SK-N-SH treated with all-trans-retinoic acid at 6 μM for 48 hours (cell line): Measurements from ENCODE around the gene SIGLEC8.

ENCODE experiments used
- ATAC-seq: fragments of 200-7000 bp; cut with Tn5 transposase; 3 replicates; pipeline ENCODE4 v1.9.1; 2020; ENCODE audit warnings: mild to moderate bottlenecking, moderate library complexity
- ARNTL ChIP-seq: fragments of 450-650 bp; formaldehyde crosslinking; IDR thresholded peaks from 2 replicates; pipeline ENCODE4 v1.5.0; 2020; ENCODE audit warnings: low read depth, mild to moderate bottlenecking, moderate library complexity, borderline replicate concordance
- BACH2 ChIP-seq: fragments of 250-450 bp; sonication (Bioruptor Pico); IDR thresholded peaks from 2 replicates; pipeline ENCODE4 v1.9.0; 2021; ENCODE audit warnings: mild to moderate bottlenecking, borderline replicate concordance
- CSDC2 ChIP-seq: fragments of 250-450 bp; sonication (Bioruptor Pico); IDR thresholded peaks from 2 replicates; pipeline ENCODE4 v1.5.0; 2020; ENCODE audit warnings: mild to moderate bottlenecking, moderate library complexity
- CSRNP3 ChIP-seq: fragments of 250-450 bp; sonication (Bioruptor Pico); IDR thresholded peaks from 2 replicates; pipeline ENCODE4 v1.5.1; 2021; ENCODE audit warnings: mild to moderate bottlenecking, moderate library complexity
- ESRRG ChIP-seq: fragments of 250-450 bp; sonication (Bioruptor Pico); IDR thresholded peaks from 2 replicates; pipeline ENCODE4 v1.6.1; 2021; ENCODE audit warnings: mild to moderate bottlenecking
- GLIS3 ChIP-seq: fragments of 250-450 bp; sonication (Bioruptor Pico); IDR thresholded peaks from 2 replicates; pipeline ENCODE4 v1.5.0; 2020; ENCODE audit warnings: mild to moderate bottlenecking, moderate library complexity
- ISL1 ChIP-seq: fragments of 250-450 bp; sonication (Bioruptor Pico); IDR thresholded peaks from 2 replicates; pipeline ENCODE4 v2.1.2; 2022; ENCODE audit warnings: mild to moderate bottlenecking, moderate library complexity
- OSR1 ChIP-seq: fragments of 250-450 bp; sonication (Bioruptor Pico); IDR thresholded peaks from 2 replicates; pipeline ENCODE4 v1.8.0; 2022; ENCODE audit warnings: moderate library complexity, mild to moderate bottlenecking, inconsistent platforms
- PPARA ChIP-seq: fragments of 250-450 bp; sonication (Bioruptor Pico); IDR thresholded peaks from 2 replicates; pipeline ENCODE4 v1.5.0; 2020; ENCODE audit warnings: mild to moderate bottlenecking, borderline replicate concordance
- RARB ChIP-seq: fragments of 250-450 bp; sonication (Bioruptor Pico); IDR thresholded peaks from 2 replicates; pipeline ENCODE4 v1.8.0; 2021; ENCODE audit warnings: mild to moderate bottlenecking, moderate library complexity
- SNAI2 ChIP-seq: fragments of 250-450 bp; sonication (Bioruptor Pico); IDR thresholded peaks from 2 replicates; pipeline ENCODE4 v1.5.0; 2020; ENCODE audit warnings: mild to moderate bottlenecking, moderate library complexity
- TCF4 ChIP-seq: fragments of 250-450 bp; sonication (Bioruptor Pico); IDR thresholded peaks from 2 replicates; pipeline ENCODE4 v1.8.0; 2021; ENCODE audit warnings: mild to moderate bottlenecking, moderate library complexity, borderline replicate concordance
- TOX ChIP-seq: fragments of 250-450 bp; sonication (Bioruptor Pico); IDR thresholded peaks from 2 replicates; pipeline ENCODE4 v1.8.0; 2021; ENCODE audit warnings: mild to moderate bottlenecking, moderate library complexity, borderline replicate concordance
- ZC3H10 ChIP-seq: fragments of 250-450 bp; sonication (Bioruptor Pico); IDR thresholded peaks from 2 replicates; pipeline ENCODE4 v1.5.1; 2021; ENCODE audit warnings: mild to moderate bottlenecking, moderate library complexity
- ZFP3 ChIP-seq: fragments of 250-450 bp; sonication (Bioruptor Pico); IDR thresholded peaks from 2 replicates; pipeline ENCODE4 v1.5.0; 2020; ENCODE audit warnings: mild to moderate bottlenecking, moderate library complexity
- ZFP30 ChIP-seq: fragments of 450-650 bp; formaldehyde crosslinking; IDR thresholded peaks from 2 replicates; pipeline ENCODE4 v1.5.0; 2022; ENCODE audit warnings: mild to moderate bottlenecking, moderate library complexity
- ZNF565 ChIP-seq: fragments of 450-650 bp; formaldehyde crosslinking; conservative IDR thresholded peaks from 2 replicates; pipeline ENCODE4 v1.5.0; 2020; ENCODE audit warnings: low read depth, mild to moderate bottlenecking, moderate library complexity
- ZNF70 ChIP-seq: fragments of 450-650 bp; formaldehyde crosslinking; IDR thresholded peaks from 2 replicates; pipeline ENCODE4 v1.5.0; 2020; ENCODE audit warnings: mild to moderate bottlenecking, moderate library complexity
- ZNF8 ChIP-seq: fragments of 450-650 bp; formaldehyde crosslinking; IDR thresholded peaks from 2 replicates; pipeline ENCODE4 v1.5.0; 2020; ENCODE audit warnings: mild to moderate bottlenecking, moderate library complexity
- TF ChIP-seq, protein P1 (sequence below): fragments of 250-450 bp; sonication (Bioruptor Pico); IDR thresholded peaks from 2 replicates; pipeline ENCODE4 v1.5.0; 2020; ENCODE audit warnings: mild to moderate bottlenecking, moderate library complexity
- TF ChIP-seq, protein P2 (sequence below): fragments of 250-450 bp; sonication (Bioruptor Pico); IDR thresholded peaks from 2 replicates; pipeline ENCODE4 v1.5.1; 2020; ENCODE audit warnings: low read depth, mild to moderate bottlenecking, moderate library complexity
- TF ChIP-seq, protein P3 (sequence below): fragments of 250-450 bp; sonication (Bioruptor Pico); IDR thresholded peaks from 2 replicates; pipeline ENCODE4 v1.8.0; 2021; ENCODE audit warnings: low read depth, mild to moderate bottlenecking, moderate library complexity, borderline replicate concordance

Gene SIGLEC8

GRCh38 chr19:51471527-51471926 lies 13.3 kb upstream of the SIGLEC8 start:
- ATAC-seq = no peak
- TF ChIP-seq BACH2 (CRISPR knock-in tag) (no peak), PPARA (CRISPR knock-in tag) (no peak), CSDC2 (CRISPR knock-in tag) (no peak), TOX (CRISPR knock-in tag) (no peak), ZFP3 (CRISPR knock-in tag) (no peak), ISL1 (CRISPR knock-in tag) (no peak), RARB (CRISPR knock-in tag) (no peak), CSRNP3 (no peak), OSR1 (CRISPR knock-in tag) (no peak), ARNTL (CRISPR knock-in tag) (no peak), ZNF70 (no peak), TCF4 (CRISPR knock-in tag) (no peak), ESRRG (no peak), ZFP30 (CRISPR knock-in tag) (no peak), ZNF565 (CRISPR knock-in tag) (no peak)
- TF ChIP-seq, protein P1, sequence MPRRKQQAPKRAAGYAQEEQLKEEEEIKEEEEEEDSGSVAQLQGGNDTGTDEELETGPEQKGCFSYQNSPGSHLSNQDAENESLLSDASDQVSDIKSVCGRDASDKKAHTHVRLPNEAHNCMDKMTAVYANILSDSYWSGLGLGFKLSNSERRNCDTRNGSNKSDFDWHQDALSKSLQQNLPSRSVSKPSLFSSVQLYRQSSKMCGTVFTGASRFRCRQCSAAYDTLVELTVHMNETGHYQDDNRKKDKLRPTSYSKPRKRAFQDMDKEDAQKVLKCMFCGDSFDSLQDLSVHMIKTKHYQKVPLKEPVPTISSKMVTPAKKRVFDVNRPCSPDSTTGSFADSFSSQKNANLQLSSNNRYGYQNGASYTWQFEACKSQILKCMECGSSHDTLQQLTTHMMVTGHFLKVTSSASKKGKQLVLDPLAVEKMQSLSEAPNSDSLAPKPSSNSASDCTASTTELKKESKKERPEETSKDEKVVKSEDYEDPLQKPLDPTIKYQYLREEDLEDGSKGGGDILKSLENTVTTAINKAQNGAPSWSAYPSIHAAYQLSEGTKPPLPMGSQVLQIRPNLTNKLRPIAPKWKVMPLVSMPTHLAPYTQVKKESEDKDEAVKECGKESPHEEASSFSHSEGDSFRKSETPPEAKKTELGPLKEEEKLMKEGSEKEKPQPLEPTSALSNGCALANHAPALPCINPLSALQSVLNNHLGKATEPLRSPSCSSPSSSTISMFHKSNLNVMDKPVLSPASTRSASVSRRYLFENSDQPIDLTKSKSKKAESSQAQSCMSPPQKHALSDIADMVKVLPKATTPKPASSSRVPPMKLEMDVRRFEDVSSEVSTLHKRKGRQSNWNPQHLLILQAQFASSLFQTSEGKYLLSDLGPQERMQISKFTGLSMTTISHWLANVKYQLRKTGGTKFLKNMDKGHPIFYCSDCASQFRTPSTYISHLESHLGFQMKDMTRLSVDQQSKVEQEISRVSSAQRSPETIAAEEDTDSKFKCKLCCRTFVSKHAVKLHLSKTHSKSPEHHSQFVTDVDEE (CRISPR knock-in tag) = no peak
- TF ChIP-seq, protein P2, sequence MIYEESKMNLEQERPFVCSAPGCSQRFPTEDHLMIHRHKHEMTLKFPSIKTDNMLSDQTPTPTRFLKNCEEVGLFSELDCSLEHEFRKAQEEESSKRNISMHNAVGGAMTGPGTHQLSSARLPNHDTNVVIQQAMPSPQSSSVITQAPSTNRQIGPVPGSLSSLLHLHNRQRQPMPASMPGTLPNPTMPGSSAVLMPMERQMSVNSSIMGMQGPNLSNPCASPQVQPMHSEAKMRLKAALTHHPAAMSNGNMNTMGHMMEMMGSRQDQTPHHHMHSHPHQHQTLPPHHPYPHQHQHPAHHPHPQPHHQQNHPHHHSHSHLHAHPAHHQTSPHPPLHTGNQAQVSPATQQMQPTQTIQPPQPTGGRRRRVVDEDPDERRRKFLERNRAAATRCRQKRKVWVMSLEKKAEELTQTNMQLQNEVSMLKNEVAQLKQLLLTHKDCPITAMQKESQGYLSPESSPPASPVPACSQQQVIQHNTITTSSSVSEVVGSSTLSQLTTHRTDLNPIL (CRISPR knock-in tag) = no peak

- ATAC-seq = no peak
- TF ChIP-seq ZC3H10 (CRISPR knock-in tag) (no peak), ZNF565 (CRISPR knock-in tag) (no peak), PPARA (CRISPR knock-in tag) (no peak), ZNF70 (no peak), OSR1 (CRISPR knock-in tag) (no peak), SNAI2 (CRISPR knock-in tag) (no peak), GLIS3 (no peak), CSDC2 (CRISPR knock-in tag) (no peak), RARB (CRISPR knock-in tag) (no peak), TCF4 (CRISPR knock-in tag) (no peak), CSRNP3 (no peak), ISL1 (CRISPR knock-in tag) (no peak), ESRRG (no peak), ZNF8 (CRISPR knock-in tag) (no peak)
- TF ChIP-seq, protein P2 (CRISPR knock-in tag) = no peak
- TF ChIP-seq, all 23 proteins: peak for 0
Observed at GRCh38 chr19:51470966-51471365, 12.7 kb upstream of the SIGLEC8 start.

DNA sequence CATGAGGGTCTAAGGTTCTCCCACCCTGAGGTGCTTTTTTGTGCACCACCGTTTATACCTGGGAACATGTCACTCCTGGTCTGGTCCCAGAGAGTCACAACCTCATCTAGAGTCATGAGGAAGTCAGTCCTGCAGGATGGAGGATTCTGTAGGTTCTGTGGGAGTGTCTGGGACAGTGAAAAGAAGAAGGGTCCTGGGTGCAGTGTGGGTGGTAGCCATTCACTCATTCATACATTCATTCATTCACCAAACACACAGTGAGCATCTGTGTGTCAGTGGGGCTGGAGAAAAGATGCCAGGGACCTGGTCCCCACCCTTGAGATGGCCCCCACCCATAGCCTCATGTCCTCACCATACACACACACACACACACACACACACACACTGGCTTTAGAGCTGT lies 11.4 kb upstream of the SIGLEC8 start:
- TF ChIP-seq ZFP30 (CRISPR knock-in tag) = no peak
- TF ChIP-seq, protein P1 (CRISPR knock-in tag) = no peak
- no peak for TF ChIP-seq PPARA (CRISPR knock-in tag)
- no peak for TF ChIP-seq ZFP3 (CRISPR knock-in tag)
- no peak for TF ChIP-seq ISL1 (CRISPR knock-in tag)
- TF ChIP-seq ZNF565 (CRISPR knock-in tag) = no peak
- TF ChIP-seq, protein P3, sequence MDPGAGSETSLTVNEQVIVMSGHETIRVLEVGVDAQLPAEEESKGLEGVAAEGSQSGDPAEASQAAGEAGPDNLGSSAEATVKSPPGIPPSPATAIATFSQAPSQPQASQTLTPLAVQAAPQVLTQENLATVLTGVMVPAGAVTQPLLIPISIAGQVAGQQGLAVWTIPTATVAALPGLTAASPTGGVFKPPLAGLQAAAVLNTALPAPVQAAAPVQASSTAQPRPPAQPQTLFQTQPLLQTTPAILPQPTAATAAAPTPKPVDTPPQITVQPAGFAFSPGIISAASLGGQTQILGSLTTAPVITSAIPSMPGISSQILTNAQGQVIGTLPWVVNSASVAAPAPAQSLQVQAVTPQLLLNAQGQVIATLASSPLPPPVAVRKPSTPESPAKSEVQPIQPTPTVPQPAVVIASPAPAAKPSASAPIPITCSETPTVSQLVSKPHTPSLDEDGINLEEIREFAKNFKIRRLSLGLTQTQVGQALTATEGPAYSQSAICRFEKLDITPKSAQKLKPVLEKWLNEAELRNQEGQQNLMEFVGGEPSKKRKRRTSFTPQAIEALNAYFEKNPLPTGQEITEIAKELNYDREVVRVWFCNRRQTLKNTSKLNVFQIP (CRISPR knock-in tag) = no peak
- no peak for TF ChIP-seq TCF4 (CRISPR knock-in tag)
- no peak for TF ChIP-seq ZNF70
- TF ChIP-seq ZC3H10 (CRISPR knock-in tag) = no peak
- TF ChIP-seq RARB (CRISPR knock-in tag) = no peak
- TF ChIP-seq ZNF8 (CRISPR knock-in tag) = no peak
- TF ChIP-seq CSDC2 (CRISPR knock-in tag) = no peak
- no peak for TF ChIP-seq GLIS3
- TF ChIP-seq OSR1 (CRISPR knock-in tag) = no peak
- no peak for TF ChIP-seq SNAI2 (CRISPR knock-in tag)
- no peak for TF ChIP-seq ARNTL (CRISPR knock-in tag)
- no peak for ATAC-seq
